HuH-7 (cell line): ENCODE measurements around the gene INSM1.

Experiments used
- DNase-seq: peaks from one replicate; pipeline ENCODE4 v3.0.0; 2011; ENCODE audit warnings: low spot score

INSM1 gene

GRCh38 chr20:20362774-20363433, 5.0 kb upstream of the INSM1 start:
- DNase-seq: no peak

GRCh38 chr20:20363434-20363798, 4.5 kb upstream of the INSM1 start:
- no peak for DNase-seq

- DNase-seq: no peak
Measured at GRCh38 chr20:20363799-20364592, 3.9 kb upstream of the INSM1 start.

GRCh38 chr20:20364593-20365479, 3.1 kb upstream of the INSM1 start:
- no peak for DNase-seq

GRCh38 chr20:20365480-20366161, 2.3 kb upstream of the INSM1 start:
- DNase-seq: no peak

- no peak for DNase-seq
Measured at GRCh38 chr20:20366551-20366875, 1.4 kb upstream of the INSM1 start.

GRCh38 chr20:20366876-20367574, 879 bp upstream of the INSM1 start:
- no peak for DNase-seq

- no peak for DNase-seq
Measured at GRCh38 chr20:20368418-20369249, 730 bp downstream of the INSM1 start.

GRCh38 chr20:20369250-20370093, 1.6 kb downstream of the INSM1 start:
- no peak for DNase-seq

GRCh38 chr20:20370094-20370575, 2.2 kb downstream of the INSM1 start:
- DNase-seq: no peak

GRCh38 chr20:20371083-20371482, 3.2 kb downstream of the INSM1 start:
- DNase-seq: no peak

GRCh38 chr20:20371681-20372080, 3.8 kb downstream of the INSM1 start:
- DNase-seq: no peak

- no peak for DNase-seq
Measured at GRCh38 chr20:20373091-20373571, 5.2 kb downstream of the INSM1 start.

- no peak for DNase-seq
Measured at GRCh38 chr20:20375862-20376261, 8.0 kb downstream of the INSM1 start.

- DNase-seq: no peak
Measured at GRCh38 chr20:20386192-20386591, 18.3 kb downstream of the INSM1 start.

GRCh38 chr20:20390393-20390792, 22.5 kb downstream of the INSM1 start:
- no peak for DNase-seq

GRCh38 chr20:20391115-20391514, 23.2 kb downstream of the INSM1 start:
- no peak for DNase-seq

- DNase-seq: no peak
Measured at GRCh38 chr20:20391766-20392165, 23.9 kb downstream of the INSM1 start.
